GM18517 (cell line): ENCODE results near the gene HSBP1.
A peak's percentile ranks its signal among the peaks of the same experiment; 100 is the strongest.

Experiments used
- ATAC-seq: cut with Tn5 transposase; IDR thresholded peaks from one replicate; pipeline ENCODE4 v1.9.1; 2021; ENCODE audit warnings: mild to moderate bottlenecking, moderate library complexity; ENCODE audit not compliant: unreplicated experiment

HSBP1 gene

DNA sequence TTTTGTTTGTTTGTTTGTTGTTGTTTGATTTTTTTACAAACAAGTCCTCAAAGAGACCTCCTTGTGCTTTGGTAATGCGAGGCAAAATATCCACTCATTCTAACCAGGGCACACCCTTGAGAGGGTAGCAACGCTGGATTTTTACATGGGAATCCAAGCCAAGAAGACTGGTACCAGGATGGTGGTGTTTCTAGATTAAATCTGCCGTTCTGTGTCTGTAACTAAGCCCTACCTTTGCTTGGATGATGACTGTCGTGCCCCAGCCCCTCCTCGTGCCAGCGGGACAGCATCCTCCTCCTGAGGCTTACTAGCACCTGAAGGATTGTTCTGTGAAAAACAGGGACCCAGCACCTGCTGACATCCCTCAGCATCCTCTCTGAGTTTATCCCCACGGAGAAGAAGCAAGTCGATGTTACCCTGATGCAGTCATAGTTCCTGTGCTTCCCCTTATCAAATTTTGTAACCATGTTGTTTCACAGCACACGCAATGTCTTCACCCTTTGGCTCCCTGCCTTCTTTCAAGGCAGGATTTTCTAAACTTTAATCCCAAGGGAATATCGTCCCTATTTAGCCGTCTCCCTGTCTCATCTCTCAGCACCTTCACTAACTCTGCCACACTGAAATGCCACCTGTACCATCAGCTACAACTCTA, 5.1 kb upstream of the HSBP1 start:
- no peak for ATAC-seq

DNA sequence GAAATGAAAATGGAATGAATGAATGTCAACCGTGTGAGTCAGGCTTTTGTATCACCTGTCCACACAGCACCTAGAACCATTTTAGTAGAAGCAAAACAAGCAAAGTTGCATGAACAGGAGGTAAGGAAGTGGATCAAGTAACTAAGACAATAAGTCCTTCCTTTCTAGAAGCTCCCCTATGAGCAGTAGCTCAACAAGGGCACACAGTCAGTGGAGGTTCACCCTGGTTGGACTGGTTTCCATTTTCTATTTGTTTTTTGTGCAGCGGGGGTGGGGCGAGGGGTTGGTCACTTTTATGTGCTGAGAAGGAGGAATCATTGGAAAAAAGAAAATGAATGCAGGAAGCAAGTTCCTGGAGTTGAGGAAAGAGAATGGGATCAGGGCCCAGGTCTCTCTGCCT, 4.0 kb upstream of the HSBP1 start:
- ATAC-seq, result no peak

DNA sequence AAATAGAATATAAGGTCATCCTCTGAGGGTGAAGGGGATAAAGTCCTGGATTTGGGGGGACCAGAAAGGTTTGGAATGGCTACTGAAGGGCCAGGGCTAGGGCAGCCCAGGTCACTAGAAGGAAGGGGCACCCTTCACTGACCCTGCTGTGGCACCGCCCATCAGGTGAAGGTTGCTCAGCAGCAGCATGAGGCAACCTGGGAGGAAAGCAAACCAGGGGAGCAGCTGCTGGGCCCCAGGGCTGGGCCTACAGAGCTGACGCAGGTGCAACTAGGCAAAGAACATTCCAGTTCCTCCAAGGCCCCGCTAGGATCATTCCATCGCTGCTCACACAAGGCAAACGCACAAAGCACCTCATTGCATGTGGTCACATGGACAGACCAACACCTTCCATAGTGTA, 3.4 kb upstream of the HSBP1 start:
- no peak for ATAC-seq

DNA sequence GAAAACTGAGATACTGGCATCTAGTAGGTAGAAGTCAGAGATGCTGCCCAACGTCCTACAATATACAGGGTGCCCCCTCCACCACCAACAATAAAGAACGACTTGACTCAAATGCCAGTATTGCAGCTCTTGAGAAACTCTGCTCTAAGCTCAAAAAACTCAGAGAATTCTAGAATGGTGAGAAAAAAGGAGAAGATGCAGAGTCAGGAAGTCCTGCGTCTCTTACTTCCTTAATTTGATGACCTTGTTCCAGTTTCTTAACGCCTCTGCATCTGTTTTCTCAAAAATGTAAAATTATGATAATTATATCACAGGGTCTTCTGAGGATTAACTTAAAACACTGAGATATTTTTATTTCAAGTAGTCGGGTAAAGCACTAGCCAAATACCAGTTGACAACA, 1.7 kb upstream of the HSBP1 start:
- ATAC-seq, result no peak

DNA sequence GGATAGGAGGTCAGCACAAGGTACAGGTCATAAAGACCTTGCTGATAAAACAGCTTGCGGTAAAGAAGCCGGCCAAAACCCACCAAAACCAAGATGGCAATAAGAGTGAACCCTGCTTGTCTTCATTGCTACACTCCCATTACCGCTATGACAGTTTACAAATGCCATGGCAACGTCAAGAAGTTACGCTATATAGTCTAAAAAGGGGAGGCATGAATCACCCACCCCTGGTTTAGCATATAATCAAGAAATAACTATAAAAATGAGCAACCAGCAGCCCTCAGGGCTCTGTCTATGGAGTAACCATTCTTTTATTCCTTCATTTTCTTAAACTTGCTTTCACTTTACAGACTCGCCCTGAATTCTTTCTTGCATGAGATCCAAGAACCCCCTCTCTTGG, 1.0 kb upstream of the HSBP1 start:
- no peak for ATAC-seq

DNA sequence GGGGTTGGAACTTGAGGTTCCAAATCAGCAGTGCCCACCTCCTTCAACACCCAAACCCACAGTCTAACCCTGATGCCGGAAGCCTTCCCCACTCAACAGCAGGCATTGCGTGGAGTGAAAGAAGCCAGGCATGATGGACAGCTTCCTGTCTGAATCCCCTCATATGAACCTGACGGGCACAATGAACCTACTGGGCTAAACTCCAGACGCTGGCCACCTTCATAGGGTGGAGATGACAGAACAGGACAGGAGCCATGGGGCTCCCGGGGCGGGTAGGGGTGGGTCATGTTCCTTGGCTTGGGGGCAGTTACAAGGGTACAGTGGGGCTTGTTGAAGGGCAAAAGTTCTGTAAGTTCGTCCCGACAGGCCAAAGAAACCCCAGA, 460 bp upstream of the HSBP1 start:
- ATAC-seq, result no peak

DNA sequence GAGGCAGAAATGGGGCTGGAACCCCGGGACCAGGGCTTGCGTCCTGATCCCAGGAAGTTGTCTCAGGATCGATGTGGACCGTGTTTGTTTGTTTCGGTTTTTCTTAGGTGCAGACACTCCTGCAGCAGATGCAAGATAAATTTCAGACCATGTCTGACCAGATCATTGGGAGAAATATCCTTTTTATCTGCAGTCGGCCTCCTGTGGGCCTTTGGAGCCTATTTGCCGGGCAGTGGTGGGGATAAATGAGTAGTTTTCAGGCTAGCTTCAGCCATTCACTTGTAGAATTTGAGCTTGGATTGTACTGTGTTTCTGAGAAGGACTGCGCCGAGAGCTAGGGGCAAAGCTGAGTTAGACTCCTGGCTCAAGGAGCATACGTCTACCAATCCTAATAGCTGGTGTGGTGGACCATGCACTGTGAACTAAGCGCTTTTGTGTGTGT, 816 bp downstream of the HSBP1 start:
- no peak for ATAC-seq

DNA sequence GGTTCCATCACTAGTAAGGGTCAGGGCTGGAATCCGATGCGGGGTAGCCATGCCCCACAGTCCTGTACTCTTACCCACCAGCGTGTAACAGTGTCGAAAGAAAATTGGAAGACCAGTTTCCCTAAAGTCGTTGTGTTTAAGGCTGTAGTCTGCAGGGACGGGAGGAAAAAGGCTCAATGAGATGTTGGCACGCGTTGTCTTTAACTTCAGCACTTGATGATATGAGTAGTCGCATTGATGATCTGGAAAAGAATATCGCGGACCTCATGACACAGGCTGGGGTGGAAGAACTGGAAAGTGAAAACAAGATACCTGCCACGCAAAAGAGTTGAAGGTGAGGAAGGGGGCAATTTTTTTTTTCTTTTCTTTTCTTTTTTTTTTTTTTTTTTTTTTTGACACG, 1.3 kb downstream of the HSBP1 start:
- ATAC-seq, result no peak

DNA sequence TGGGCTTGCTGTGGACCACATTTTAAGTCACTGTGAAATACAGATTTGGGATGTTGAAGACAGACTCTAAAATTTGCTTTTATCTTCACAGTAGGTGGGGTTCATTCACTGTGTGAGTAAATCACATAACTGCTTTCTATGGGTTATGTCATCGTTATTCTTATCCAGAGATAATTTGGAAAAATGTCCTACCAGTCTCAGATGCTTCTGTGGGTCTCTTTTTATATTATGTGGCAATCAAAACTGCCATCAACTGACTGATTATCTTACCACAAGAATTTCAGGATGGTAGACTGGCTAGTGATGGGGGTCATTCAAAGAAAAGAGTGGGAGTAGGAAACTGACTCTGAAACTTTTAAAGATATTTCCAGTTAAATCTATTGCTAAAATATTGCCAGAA, 3.1 kb downstream of the HSBP1 start:
- no peak for ATAC-seq

DNA sequence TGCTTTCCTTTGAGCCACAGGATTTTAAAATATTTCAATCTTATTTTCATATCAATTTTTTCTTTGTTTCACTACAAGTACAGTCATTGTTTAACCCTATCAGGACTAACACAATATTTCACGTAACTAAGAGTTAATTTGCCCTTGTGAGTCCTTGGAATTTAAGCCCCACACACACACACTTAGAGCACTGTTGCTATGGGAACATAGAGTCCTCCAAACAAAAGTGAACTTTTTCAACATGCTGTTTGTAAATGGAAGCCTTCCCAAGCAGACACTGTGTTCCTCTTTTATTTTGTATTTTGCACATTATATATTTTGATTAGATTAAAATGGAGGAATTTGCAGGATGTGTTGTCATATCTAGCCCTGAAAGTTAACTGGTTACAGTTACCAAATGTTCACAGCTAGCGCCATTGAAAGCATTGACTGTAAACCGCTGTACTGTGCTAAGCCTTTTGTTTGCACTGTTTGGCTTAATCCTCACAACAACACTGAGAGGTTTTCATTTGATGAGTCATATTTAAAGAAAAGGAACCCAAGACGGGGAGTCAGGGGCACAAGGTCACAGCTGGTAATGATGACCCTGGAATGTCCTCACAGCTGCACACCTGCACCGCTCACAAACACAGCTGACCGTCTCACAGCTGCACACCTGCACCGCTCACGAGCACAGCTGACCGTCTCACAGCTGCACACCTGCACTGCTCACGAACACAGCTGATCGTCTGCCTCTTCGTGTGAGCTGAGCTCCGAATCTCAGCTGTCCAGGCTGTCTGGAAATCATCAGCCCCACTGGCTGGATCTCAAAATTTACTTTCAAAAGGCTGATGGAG, 6.3 kb downstream of the HSBP1 start:
- ATAC-seq, result no peak

DNA sequence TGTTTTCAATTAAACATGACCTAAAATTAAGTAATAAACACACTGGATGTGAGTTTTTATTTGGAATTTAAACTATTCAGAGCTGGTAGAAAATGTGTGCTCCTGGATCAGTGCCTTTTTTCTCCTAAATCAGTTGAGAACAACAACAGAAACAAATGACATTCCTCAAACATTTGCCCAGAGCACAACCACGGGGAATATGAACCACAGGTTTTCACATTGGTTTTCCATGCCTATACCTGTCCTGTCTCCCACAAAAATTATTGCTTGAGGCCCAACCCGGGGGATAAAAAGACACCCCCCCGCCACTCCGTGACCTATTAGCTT, 6.8 kb downstream of the HSBP1 start:
- ATAC-seq, result no peak

DNA sequence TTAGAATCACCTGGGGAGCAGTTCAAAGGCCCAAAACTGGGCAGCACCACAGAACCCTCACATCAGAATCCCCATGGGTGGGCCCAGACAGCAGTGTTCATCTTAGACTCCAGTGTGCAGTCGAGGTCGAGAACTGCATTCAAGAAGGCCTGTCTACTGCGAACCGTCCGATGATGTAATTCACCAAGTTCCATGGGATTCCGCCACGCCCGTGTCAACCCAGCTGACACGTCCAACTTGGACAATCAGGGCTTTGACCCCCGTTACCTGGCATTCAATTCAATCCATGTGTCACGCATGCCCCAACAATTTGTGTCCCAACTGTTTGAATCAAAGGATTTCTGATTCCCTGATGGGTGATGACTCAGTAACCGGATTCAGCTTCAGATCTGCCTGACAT, 9.2 kb downstream of the HSBP1 start:
- no peak for ATAC-seq

DNA sequence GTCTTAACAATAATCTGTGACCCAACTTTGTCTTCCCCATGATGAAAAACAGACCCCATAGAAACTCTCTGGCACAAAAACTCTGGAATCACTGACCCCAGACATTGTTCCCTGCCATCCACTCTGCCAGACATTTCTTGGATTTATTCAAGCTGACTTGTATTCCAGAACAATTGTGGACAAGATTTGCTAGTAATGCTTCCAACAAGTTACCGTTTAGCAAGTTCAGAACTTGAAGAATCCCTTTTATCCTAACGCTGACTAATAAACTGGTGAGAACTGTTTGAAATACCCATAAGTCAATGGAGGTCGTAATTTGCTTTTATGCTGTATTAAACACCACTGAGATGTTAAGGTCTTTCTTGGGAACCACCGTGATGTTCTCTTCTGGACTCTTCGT, 10.5 kb downstream of the HSBP1 start:
- no peak for ATAC-seq

DNA sequence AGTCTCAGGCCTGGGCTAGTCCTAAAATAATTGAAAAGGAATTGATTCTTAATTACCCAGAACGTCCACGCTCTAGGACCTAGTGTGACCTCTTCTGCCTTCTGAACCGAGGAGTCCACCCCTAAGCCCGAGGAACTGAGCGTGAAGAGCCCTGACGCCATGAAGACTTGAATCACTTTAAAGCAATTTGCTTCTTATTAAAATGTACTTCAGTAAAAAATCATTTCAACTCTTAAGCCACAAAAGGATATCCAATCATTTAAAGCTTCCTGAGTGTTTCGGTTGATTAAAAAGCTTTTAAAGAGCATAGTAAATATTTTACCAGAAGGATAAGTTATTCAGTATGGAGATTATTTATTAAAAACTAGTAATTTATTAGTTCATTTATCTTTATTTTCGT, 11.6 kb downstream of the HSBP1 start:
- ATAC-seq, result no peak

DNA sequence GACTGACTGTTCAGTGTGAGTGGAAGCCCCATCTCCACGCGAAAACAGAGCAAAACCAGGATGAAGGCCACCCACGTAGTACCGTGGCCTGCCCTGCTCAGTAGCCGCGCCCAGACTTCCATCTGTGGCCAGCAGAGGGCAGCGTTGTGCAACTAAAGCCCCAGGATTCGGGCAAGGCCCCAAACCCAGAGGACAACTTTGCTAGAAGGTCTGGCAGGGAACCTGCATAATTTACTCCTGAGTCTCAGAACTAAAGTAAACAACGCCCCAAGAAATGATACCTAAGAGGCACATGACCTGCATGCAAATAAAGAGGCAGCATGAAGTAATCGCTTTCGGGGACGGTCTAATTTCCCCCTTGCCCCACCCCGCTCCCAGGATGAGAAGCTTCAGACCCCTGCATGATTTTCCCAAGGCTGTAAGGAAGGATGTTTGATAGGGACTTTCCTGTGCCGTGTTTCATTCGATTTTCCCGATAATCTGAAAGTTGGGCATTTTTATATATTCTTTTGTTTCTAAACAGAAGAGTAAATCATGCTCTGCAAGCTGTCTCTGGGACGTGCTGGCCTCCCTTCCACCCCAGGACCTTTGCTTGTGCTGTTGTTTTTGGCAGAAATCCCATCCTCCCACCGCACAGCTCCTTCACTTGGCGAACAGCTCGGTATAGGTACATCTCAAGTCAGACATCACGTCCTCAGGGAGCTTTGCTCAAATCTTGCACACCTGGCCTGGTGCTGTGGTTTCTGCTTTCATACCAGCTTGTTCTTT, 18.6 kb downstream of the HSBP1 start:
- peak; percentile 70 for ATAC-seq

DNA sequence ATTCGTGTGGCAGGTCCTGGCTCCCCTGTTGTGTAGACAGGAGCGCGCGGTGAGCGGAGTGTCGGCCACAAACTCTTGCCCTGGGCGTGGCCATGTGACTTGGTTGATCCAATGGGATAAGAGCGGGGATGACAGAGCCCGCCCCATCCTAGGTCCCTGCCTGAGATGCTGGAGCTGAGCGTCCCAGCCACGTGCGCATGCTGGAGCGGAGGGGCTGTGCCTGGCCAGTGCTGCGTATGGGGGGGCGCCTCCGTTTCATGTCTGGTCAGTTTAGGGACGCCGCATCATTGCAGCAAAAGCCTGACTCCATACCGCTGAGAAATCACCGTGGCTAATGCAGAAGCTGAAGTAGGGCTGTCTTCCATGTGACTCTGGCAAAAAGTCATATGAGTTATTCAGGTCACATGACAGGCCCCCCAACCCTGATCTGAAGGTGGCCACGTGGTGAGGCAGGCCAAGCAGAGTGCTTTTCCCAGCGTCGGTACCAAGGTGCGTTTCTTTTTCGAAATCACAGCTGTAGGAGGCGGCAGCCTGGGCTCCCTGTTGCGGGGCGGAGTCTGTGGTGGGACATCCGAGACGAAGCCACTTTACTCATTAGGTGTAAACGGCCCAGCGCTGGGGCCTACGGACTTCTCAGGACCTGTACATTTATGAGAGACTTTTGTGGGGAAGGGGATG, 22.5 kb downstream of the HSBP1 start:
- ATAC-seq, result no peak

DNA sequence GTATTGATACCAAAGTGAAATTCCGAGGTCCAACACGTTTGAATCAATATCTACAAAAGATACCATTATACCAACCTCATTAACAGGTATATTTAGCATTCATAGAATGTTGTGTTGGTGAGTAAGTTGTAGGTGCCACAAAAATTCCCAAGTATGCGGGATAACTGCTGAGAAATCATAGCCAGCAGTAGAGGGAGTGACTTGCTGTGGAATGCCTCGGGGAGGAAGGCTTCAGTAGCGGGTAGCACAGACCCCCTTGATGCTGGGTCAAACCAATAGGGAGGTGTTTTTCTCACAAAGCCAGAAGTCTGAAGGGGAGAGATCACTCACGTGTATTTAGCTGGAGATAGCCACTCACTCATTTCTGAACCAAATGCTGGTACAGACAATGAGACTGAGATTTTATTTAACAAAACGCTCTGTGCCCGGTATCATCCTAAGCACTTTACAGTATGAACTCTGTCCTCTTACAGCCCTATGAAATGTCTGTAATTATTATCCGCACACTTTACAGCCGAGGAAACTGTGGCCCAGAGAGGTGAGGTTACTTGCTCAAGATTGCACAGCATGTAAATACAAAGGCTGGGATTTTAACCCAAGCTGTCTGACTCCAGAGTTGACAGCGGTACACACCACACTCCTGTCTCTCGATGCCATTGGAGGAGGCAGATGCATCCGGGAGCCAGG, 23.1 kb downstream of the HSBP1 start:
- ATAC-seq, result no peak

DNA sequence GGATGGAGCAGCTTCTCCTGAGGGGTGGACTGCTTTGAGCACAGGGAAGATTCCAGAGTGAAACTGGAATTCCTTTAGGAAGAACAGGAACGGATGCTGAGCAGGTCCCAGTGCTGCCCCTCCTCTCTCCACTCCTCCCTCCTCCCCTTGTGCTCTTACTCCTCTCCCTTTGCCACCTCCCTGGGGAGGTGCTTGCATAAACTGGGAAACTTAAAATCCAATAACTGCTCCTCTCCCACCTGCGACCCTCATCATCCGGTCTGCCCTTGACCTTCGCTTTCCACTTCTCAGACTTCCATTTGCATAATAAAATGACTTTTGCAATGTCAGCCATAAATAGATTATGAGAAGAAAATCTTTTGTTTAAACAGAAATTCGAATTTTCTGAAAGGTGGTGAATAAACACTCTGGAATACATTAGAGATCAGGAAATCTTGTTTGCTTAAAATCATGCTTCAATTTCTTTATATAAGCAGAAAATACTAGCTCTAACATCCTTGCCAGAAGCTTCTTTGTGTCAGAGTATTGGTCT, 23.7 kb downstream of the HSBP1 start:
- no peak for ATAC-seq

DNA sequence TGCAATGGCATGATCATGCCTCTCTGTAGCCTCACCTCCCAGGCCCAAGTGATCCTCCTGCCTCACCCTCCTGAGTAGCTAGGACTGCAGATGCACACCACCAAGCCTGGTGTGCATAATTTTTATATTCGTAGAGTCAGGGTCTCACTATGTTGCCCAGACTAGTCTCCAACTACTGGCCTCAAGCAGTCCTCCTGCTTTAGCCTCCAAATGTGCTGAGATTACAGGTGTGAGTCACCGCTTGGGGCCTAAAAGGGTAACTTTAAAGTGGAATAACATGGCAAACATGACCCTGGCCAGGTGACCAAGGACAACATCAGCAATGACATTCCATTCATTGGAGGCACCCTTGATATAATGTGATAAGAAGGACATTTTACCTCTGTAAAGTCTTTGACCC, 26.1 kb downstream of the HSBP1 start:
- no peak for ATAC-seq
